Vagina (tissue), 2 donors: Measurements from ENCODE around the gene ARL6IP1.

Source experiments
- CTCF ChIP-seq, 3 experiments: fragments of 450-650 bp in 2 of 3; fragments of 200-600 bp in 1 of 3; sonication (generic) in 1 of 3; IDR thresholded peaks; one replicate each; pipeline ENCODE4 v1.5.1; 2017 to 2019; ENCODE audit warnings: antibody characterized with exemption in 3 of 3, mild to moderate bottlenecking in 2 of 3, moderate library complexity in 2 of 3
- POLR2A ChIP-seq, 2 donors: fragments of 450-650 bp; IDR thresholded peaks; one replicate each; pipeline ENCODE4 v1.6.1; 2017; ENCODE audit warnings: antibody characterized with exemption in 2 of 2, mild to moderate bottlenecking in 2 of 2, moderate library complexity in 2 of 2

- TF ChIP-seq CTCF (IDR thresholded peaks at IDR 0.05) (no peak), POLR2A (IDR thresholded peaks at IDR 0.05) (no peak)
Measured at GRCh38 chr16:18827890-18828289, 26.5 kb upstream of the ARL6IP1 start.
